Gastroesophageal sphincter (tissue), 4 donors: ENCODE measurements around the gene CD37. TPM values are rescaled to one million over a fixed set of nuclear protein-coding genes. Genes with fewer than 3 reads are reported as not detected.
"Not testable (repeated sequence)": the region's sequence is repeated elsewhere in the genome, so short reads cannot be mapped to it uniquely, and the experiment has no call there.

ENCODE experiments used
- ATAC-seq: fragments of 150-250 bp; one replicate; pipeline ENCODE4 v1.9.1; 2016; ENCODE audit warnings: mild to moderate bottlenecking, moderate library complexity
- H3K27ac ChIP-seq, 4 donors: fragments of 200-600 bp; sonication (generic) in 3 of 4; 1 replicate in 3 of 4; 2 replicates in 1 of 4; pipeline ENCODE4 v1.5.1; 2016 to 2019
- H3K27me3 ChIP-seq: fragments of 200-600 bp; sonication (generic); one replicate; pipeline ENCODE4 v1.5.1; 2019
- H3K36me3 ChIP-seq, 2 donors: fragments of 200-600 bp; sonication (generic); one replicate each; pipeline ENCODE4 v1.5.1; 2019; ENCODE audit warnings: control low read depth in 1 of 2
- H3K4me1 ChIP-seq, 3 donors: fragments of 200-600 bp; sonication (generic); 1 replicate in 2 of 3; 2 replicates in 1 of 3; pipeline ENCODE4 v1.5.1; 2016 to 2019; ENCODE audit warnings: control low read depth in 2 of 3
- H3K4me3 ChIP-seq, 2 donors: fragments of 200-600 bp; sonication (generic); one replicate each; pipeline ENCODE4 v1.5.1; 2019; ENCODE audit warnings: mild to moderate bottlenecking in 1 of 2, moderate library complexity in 1 of 2
- H3K9me3 ChIP-seq, 3 donors: fragments of 200-600 bp; sonication (generic); one replicate each; pipeline ENCODE4 v1.5.1; 2017 to 2019; ENCODE audit warnings: control low read depth in 2 of 3
- EP300 ChIP-seq: sonication (generic); formaldehyde crosslinking; IDR thresholded peaks from one replicate; pipeline ENCODE4 v1.6.1; 2017; ENCODE audit warnings: antibody characterized with exemption, mild to moderate bottlenecking
- POLR2A ChIP-seq, 2 donors: fragments of 450-650 bp; IDR thresholded peaks; one replicate each; pipeline ENCODE4 v1.6.1; 2017; ENCODE audit warnings: antibody characterized with exemption in 2 of 2, mild to moderate bottlenecking in 2 of 2, moderate library complexity in 1 of 2
- POLR2AphosphoS5 ChIP-seq: sonication (generic); formaldehyde crosslinking; IDR thresholded peaks from one replicate; pipeline ENCODE4 v1.6.1; 2017; ENCODE audit warnings: antibody characterized with exemption
- WGBS, 2 donors: methylation state at CpG; one replicate each; pipeline ENCODE4 v1.1.5; 2018; ENCODE audit warnings: low coverage in 1 of 2; 5-methylcytosine and 5-hydroxymethylcytosine counted together
- total RNA-seq, 4 donors: library from RNA; depleted of rRNA; stranded (reverse); fragments of >200 nt; gene quantifications; one replicate each; pipeline ENCODE4 v1.1.0, GENCODE V29; 2016
- TF ChIP-seq, protein P1 (sequence below), 4 experiments: fragments of 200-600 bp in 2 of 4; fragments of 450-650 bp in 2 of 4; sonication (generic) in 1 of 4; IDR thresholded peaks; one replicate each; pipeline ENCODE4 v1.5.1; 2017 to 2019; ENCODE audit warnings: antibody characterized with exemption in 4 of 4, mild to moderate bottlenecking in 2 of 4, moderate library complexity in 2 of 4

The CD37 gene
- total RNA-seq, 4 donors from 2014 or later, result 4.9 to 18.9 (median 9.3) TPM

DNA sequence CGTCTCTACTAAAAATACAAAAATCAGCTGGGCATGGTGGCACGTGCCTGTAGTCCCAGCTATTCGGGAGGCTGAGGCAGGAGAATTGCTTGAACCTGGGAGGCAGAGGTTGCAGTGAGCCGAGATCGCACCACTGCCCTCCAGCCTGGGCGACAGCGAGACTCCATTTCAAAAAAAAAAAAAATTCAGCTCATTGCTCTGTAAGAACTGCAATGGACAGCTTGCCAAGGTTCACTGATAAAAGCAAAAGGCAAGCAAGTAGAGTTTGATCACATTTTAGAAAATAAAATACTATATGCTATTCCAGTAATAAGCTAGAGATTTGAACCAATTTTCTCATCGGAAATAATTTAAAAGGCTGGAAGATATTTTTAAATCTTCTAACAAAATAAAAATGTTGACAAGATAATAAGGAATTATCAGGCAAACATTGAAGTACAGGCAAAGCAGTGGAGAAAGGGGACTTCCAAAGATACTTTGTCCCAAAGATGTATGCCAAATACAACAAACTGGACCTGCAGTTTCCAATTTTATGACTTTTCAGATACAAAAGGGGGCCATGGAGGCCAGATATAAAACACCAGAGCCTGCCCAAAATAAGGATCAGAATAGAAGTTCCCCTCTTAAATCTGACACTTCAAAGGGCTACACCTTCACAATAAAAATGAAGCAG lies 39.9 kb upstream of the CD37 start:
- no peak overlapping the region for H3K27ac ChIP-seq
- no peak overlapping the region for H3K4me3 ChIP-seq
- peaks cover 0 to 15% of the 10 kb centered on the region in 2 donors for H3K36me3 ChIP-seq
- no peaks in the 10 kb centered on the region for H3K9me3 ChIP-seq
- ATAC-seq, result no peak
- no peaks in the 10 kb centered on the region for H3K27me3 ChIP-seq
- no peaks in the 10 kb centered on the region for H3K4me1 ChIP-seq
- 81 to 95% methylated on average over 2 to 8 of the region's 8 CpGs for WGBS, 2 donors
- TF ChIP-seq POLR2AphosphoS5, result no peak
- TF ChIP-seq EP300, result no peak
- TF ChIP-seq, protein P1, sequence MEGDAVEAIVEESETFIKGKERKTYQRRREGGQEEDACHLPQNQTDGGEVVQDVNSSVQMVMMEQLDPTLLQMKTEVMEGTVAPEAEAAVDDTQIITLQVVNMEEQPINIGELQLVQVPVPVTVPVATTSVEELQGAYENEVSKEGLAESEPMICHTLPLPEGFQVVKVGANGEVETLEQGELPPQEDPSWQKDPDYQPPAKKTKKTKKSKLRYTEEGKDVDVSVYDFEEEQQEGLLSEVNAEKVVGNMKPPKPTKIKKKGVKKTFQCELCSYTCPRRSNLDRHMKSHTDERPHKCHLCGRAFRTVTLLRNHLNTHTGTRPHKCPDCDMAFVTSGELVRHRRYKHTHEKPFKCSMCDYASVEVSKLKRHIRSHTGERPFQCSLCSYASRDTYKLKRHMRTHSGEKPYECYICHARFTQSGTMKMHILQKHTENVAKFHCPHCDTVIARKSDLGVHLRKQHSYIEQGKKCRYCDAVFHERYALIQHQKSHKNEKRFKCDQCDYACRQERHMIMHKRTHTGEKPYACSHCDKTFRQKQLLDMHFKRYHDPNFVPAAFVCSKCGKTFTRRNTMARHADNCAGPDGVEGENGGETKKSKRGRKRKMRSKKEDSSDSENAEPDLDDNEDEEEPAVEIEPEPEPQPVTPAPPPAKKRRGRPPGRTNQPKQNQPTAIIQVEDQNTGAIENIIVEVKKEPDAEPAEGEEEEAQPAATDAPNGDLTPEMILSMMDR (IDR thresholded peaks at IDR 0.05), result no peak
- no peak for TF ChIP-seq POLR2A (IDR thresholded peaks at IDR 0.05)

DNA sequence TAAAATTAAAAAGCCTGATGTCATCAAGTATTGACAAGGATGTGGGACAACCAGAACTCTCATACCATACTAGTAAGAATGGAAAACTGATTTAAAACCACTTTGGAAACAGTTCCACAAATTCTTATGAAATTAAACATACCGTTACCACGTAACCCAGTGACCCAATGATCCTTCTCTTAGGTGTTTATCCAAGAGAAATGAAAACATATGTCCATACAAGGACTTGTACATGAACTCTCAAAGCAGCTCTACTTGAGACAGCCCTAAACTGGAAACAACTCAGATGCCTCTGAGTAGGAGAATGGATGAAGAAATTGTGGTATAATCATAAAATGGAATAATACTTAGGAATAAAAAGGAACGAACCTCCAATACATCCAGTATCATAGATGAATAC lies 37.8 kb upstream of the CD37 start:
- ATAC-seq, result no peak
- Histone ChIP-seq H3K27ac (no peak overlapping the region), H3K9me3 (no peaks in the 10 kb centered on the region), H3K4me3 (no peak overlapping the region), H3K27me3 (no peaks in the 10 kb centered on the region), H3K4me1 (peaks cover 0 to 6% (median 0%) of the 10 kb centered on the region in 3 donors), H3K36me3 (peaks cover 0 to 12% of the 10 kb centered on the region in 2 donors)
- 46 to 54% methylated on average over 3 of the region's 3 CpGs for WGBS, 2 donors
- TF ChIP-seq POLR2A (IDR thresholded peaks at IDR 0.05) (no peak), EP300 (no peak), POLR2AphosphoS5 (no peak)
- TF ChIP-seq, protein P1 (IDR thresholded peaks at IDR 0.05), result no peak

DNA sequence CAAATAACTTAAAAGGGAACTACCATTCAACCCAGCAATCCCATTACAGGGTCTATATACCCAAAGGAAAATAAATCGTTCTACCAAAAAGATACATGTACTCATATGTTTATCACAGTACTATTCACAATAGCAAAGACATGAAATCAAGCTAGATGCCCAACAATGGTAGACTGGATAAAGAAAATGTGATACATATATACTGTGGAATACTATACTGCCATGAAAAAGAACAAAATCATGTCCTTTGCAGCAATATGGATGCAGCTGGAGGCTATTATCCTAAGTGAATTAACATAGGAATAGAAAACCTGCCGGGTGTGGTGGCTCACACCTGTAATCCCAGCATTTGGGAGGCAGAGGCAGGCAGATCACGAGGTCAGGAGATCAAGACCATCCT lies 36.6 kb upstream of the CD37 start:
- not testable (repeated sequence) for H3K27ac ChIP-seq, H3K27me3 ChIP-seq, H3K9me3 ChIP-seq, H3K4me1 ChIP-seq, H3K4me3 ChIP-seq, ATAC-seq, H3K36me3 ChIP-seq
- 89 to 93% methylated on average over 3 of the region's 3 CpGs for WGBS, 2 donors

DNA sequence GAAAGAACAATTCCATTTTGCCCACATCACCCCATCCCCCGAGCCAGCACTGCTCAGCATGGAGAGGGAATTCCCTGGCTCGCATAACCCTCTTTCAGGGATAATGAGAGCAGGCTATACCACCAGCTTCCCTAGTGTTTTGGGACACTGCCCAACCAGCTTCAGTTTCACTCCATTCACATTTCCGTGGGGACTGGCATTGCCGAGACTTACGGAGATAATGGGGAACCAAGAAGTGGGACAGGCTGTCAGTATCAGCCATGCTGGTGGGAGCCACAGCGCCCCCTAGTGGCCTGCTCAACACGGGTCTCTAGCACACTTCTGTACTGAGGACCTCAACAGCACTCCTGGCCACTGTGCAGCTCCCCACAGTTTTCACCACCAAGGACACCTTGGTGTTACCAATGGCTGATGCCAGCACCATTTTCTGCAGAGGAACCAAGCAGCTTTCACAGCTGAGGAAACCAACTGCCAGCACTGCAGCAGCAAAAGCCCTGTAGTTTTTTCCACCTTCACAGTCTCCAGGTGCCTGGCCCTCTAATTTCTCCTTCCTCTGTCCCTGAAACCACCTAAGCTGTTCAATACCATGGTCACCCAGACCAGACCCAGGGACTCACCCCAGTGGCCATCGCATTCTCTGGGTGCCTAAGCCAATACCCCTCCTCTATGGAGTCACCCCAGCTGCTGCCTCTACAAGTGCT lies 33.9 kb upstream of the CD37 start:
- Histone ChIP-seq H3K4me1 (peaks cover 0 to 6% (median 0%) of the 10 kb centered on the region in 3 donors), H3K36me3 (no peaks in the 10 kb centered on the region), H3K27ac (no peak overlapping the region), H3K27me3 (no peaks in the 10 kb centered on the region), H3K4me3 (no peak overlapping the region), H3K9me3 (peaks cover 0 to 6% (median 0%) of the 10 kb centered on the region in 3 donors)
- ATAC-seq, result peak; percentile 77
- 19 to 37% methylated on average over 4 to 5 of the region's 8 CpGs for WGBS, 2 donors
- TF ChIP-seq POLR2AphosphoS5 (no peak), EP300 (no peak), POLR2A (IDR thresholded peaks at IDR 0.05) (no peak)
- TF ChIP-seq, protein P1 (IDR thresholded peaks at IDR 0.05), result peak; percentile 43 to 79 (median 56)

DNA sequence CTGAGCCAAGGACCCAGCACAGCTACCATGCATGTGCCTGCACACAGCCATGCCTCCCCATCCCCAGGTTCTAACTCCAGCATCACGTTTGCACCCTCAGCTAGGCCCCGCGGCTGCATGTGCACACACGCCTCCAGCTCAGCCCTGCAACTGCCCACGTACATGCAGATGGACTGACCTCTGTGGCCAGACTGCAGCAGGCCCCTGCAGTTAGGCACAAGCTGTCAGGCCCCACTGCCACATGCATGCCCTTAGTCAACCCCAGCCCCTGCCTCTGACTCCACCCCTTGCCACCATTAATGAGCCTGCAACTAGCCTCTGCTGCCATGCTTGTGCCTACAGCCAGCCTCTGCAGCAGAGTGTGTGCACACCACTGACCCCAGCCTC lies 33.3 kb upstream of the CD37 start:
- no peak overlapping the region for H3K27ac ChIP-seq
- no peaks in the 10 kb centered on the region for H3K27me3 ChIP-seq
- H3K4me1 ChIP-seq, result peaks cover 0 to 6% (median 0%) of the 10 kb centered on the region in 3 donors
- H3K9me3 ChIP-seq, result peaks cover 0 to 6% (median 0%) of the 10 kb centered on the region in 3 donors
- no peak for TF ChIP-seq POLR2AphosphoS5
- TF ChIP-seq EP300, result no peak
- TF ChIP-seq, protein P1 (IDR thresholded peaks at IDR 0.05), result no peak
- TF ChIP-seq POLR2A (IDR thresholded peaks at IDR 0.05), result no peak
- H3K4me3 ChIP-seq, result no peak overlapping the region
- no peak for ATAC-seq
- no peaks in the 10 kb centered on the region for H3K36me3 ChIP-seq
- no CpG with 5 or more reads among the region's 5 CpGs for WGBS, 2 donors

DNA sequence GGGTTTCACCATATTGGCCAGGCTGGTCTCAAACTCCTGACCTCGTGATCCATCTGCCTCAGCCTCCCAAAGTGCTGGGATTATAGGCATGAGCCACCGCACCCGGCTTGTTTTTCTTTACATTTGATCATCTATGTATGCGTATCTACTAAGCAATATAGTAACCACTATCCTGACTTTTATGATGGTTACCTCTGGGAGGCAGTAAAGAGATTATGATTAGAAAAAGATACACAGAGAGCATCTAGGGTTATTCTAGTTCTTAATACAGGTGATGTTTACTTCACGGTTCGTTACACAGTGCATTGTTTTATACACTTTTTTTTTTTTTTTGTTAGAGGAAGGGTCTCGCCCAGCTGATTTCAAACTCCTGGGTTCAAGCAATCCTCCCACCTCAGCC lies 28.5 kb upstream of the CD37 start:
- not testable (repeated sequence) for H3K4me3 ChIP-seq, H3K27me3 ChIP-seq, H3K9me3 ChIP-seq, H3K27ac ChIP-seq, ATAC-seq, H3K4me1 ChIP-seq
- H3K36me3 ChIP-seq, result peaks cover 0 to 33% of the 10 kb centered on the region in 2 donors
- WGBS, 2 donors, result 64 to 79% methylated on average over 6 to 7 of the region's 7 CpGs
